GM23338 (cell line): Measurements from ENCODE around the gene SLC4A2. TPM values are rescaled to one million over a fixed set of nuclear protein-coding genes. Genes with fewer than 3 reads are reported as not detected.

Experiments used
- ATAC-seq: fragments of 200-7000 bp; cut with Tn5 transposase; 3 replicates; pipeline ENCODE4 v1.9.1; 2020
- DNase-seq: peaks from one replicate; pipeline ENCODE4 v3.0.0-alpha.2; 2015; ENCODE audit warnings: low spot score
- H2AFZ ChIP-seq: fragments of 200-600 bp; sonication (generic); 2 replicates; pipeline ENCODE4 v1.8.0; 2016; ENCODE audit warnings: antibody characterized with exemption, mild to moderate bottlenecking, moderate library complexity
- H3F3A ChIP-seq: fragments of 200-600 bp; sonication (generic); replicated peaks from 2 replicates; pipeline ENCODE4 v1.8.0; 2017; ENCODE audit warnings: antibody characterized with exemption, mixed run types, low read depth
- H3K27ac ChIP-seq: fragments of 200-600 bp; sonication (generic); 2 replicates; pipeline ENCODE4 v1.6.1; 2016; ENCODE audit warnings: low read depth
- H3K27me3 ChIP-seq: fragments of 200-600 bp; sonication (generic); 2 replicates; pipeline ENCODE4 v1.8.0; 2016; ENCODE audit warnings: mild to moderate bottlenecking, mixed run types, moderate library complexity; ENCODE audit not compliant: insufficient read depth
- H3K36me3 ChIP-seq: fragments of 200-600 bp; sonication (generic); 2 replicates; pipeline ENCODE4 v1.8.0; 2016; ENCODE audit warnings: mild to moderate bottlenecking; ENCODE audit not compliant: insufficient read depth
- H3K4me1 ChIP-seq: fragments of 200-600 bp; sonication (generic); 2 replicates; pipeline ENCODE4 v1.8.0; 2016; ENCODE audit warnings: mild to moderate bottlenecking, moderate library complexity; ENCODE audit not compliant: insufficient read depth
- H3K4me2 ChIP-seq: fragments of 200-600 bp; sonication (generic); 2 replicates; pipeline ENCODE4 v1.7.1; 2017; ENCODE audit warnings: mixed run types
- H3K4me3 ChIP-seq: fragments of 200-600 bp; sonication (generic); 2 replicates; pipeline ENCODE4 v1.6.1; 2016; ENCODE audit warnings: mixed run types
- H3K79me2 ChIP-seq: fragments of 200-600 bp; sonication (generic); replicated peaks from 2 replicates; pipeline ENCODE4 v1.8.0; 2017; ENCODE audit warnings: mild to moderate bottlenecking; ENCODE audit not compliant: insufficient read depth
- H3K9me2 ChIP-seq: fragments of 200-600 bp; sonication (generic); 2 replicates; pipeline ENCODE4 v1.8.0; 2017; ENCODE audit not compliant: insufficient read depth
- H4K20me1 ChIP-seq: fragments of 200-600 bp; sonication (generic); replicated peaks from 2 replicates; pipeline ENCODE4 v1.8.0; 2017; ENCODE audit warnings: mild to moderate bottlenecking; ENCODE audit not compliant: insufficient read depth
- H3K27ac Mint-ChIP-seq: 2 replicates; pipeline ENCODE4 v1.8.0; 2020; ENCODE audit warnings: inconsistent platforms, mild to moderate bottlenecking, moderate library complexity, mixed read lengths
- H3K27me3 Mint-ChIP-seq: 3 replicates; pipeline ENCODE4 v1.8.0; 2022; ENCODE audit warnings: low read depth, mild to moderate bottlenecking, moderate library complexity, mixed read lengths, inconsistent platforms; ENCODE audit not compliant: insufficient read depth, poor library complexity
- H3K36me3 Mint-ChIP-seq: 3 replicates; pipeline ENCODE4 v1.8.0; 2021; ENCODE audit warnings: low read depth, mild to moderate bottlenecking, inconsistent platforms, moderate library complexity, mixed read lengths
- H3K4me1 Mint-ChIP-seq: 3 replicates; pipeline ENCODE4 v1.8.0; 2020; ENCODE audit warnings: mild to moderate bottlenecking, inconsistent platforms, mixed read lengths
- H3K4me3 Mint-ChIP-seq: 3 replicates; pipeline ENCODE4 v1.8.0; 2021; ENCODE audit warnings: moderate library complexity, mild to moderate bottlenecking, inconsistent platforms, mixed read lengths
- H3K9me3 Mint-ChIP-seq: 3 replicates; pipeline ENCODE4 v1.8.0; 2020; ENCODE audit warnings: moderate library complexity, mild to moderate bottlenecking, inconsistent platforms, mixed read lengths
- CREB1 ChIP-seq: fragments of 250-450 bp; sonication (Bioruptor Pico); IDR thresholded peaks from 2 replicates; pipeline ENCODE4 v1.5.0; 2020; ENCODE audit warnings: low read depth, mild to moderate bottlenecking, moderate library complexity
- CTCF ChIP-seq, 2 experiments: fragments of 200-600 bp in 1 of 2; sonication (generic) in 1 of 2; conservative IDR thresholded peaks; 2 replicates each; pipeline versions ENCODE4 v1.5.1 to v1.6.1; 2016 to 2017; ENCODE audit warnings: antibody characterized with exemption in 2 of 2, low read depth in 2 of 2, mild to moderate bottlenecking in 2 of 2, moderate library complexity in 1 of 2
- ETS1 ChIP-seq: IDR thresholded peaks from 2 replicates; pipeline ENCODE4 v1.6.1; 2016; ENCODE audit warnings: antibody characterized with exemption
- EZH2 ChIP-seq: fragments of 200-600 bp; sonication (generic); IDR thresholded peaks from one replicate; pipeline ENCODE4 v1.8.0; 2017; ENCODE audit warnings: antibody characterized with exemption, mild to moderate bottlenecking, low read depth; ENCODE audit not compliant: unreplicated experiment
- EZH2phosphoT487 ChIP-seq: fragments of 200-600 bp; sonication (generic); IDR thresholded peaks from one replicate; pipeline ENCODE4 v1.8.1; 2018; ENCODE audit warnings: antibody characterized with exemption; ENCODE audit not compliant: unreplicated experiment
- JUNB ChIP-seq: IDR thresholded peaks from one replicate; pipeline ENCODE4 v1.6.1; 2016; ENCODE audit warnings: antibody characterized with exemption; ENCODE audit not compliant: unreplicated experiment
- NANOG ChIP-seq: IDR thresholded peaks from 2 replicates; pipeline ENCODE4 v1.6.1; 2016; ENCODE audit warnings: antibody characterized with exemption, borderline replicate concordance
- POLR2AphosphoS5 ChIP-seq: IDR thresholded peaks from 2 replicates; pipeline ENCODE4 v1.6.1; 2016; ENCODE audit warnings: antibody characterized with exemption, low read depth
- STAT1 ChIP-seq: IDR thresholded peaks from one replicate; pipeline ENCODE4 v1.6.1; 2016; ENCODE audit warnings: antibody characterized with exemption; ENCODE audit not compliant: unreplicated experiment
- ZNF114 ChIP-seq: fragments of 250-450 bp; sonication (Bioruptor Pico); IDR thresholded peaks from 2 replicates; pipeline ENCODE4 v1.5.0; 2020; ENCODE audit warnings: mild to moderate bottlenecking, moderate library complexity
- ZNF331 ChIP-seq: fragments of 250-450 bp; sonication (Bioruptor Pico); IDR thresholded peaks from 2 replicates; pipeline ENCODE4 v1.5.0; 2020; ENCODE audit warnings: low read depth, mild to moderate bottlenecking, moderate library complexity
- polyA plus RNA-seq: library from polyadenylated mRNA; unstranded; fragments of >200 nt; fragmentation: Nextera tagmentation; extraction: Ambion mirVana; gene quantifications from 2 replicates; pipeline ENCODE4 v1.2.1, GENCODE V29; 2016
- total RNA-seq: library from RNA; depleted of rRNA; stranded (reverse); fragments of >200 nt; shearing (Covaris generic); gene quantifications from 2 replicates; pipeline ENCODE4 v1.2.3, GENCODE V29; 2014
- TF ChIP-seq, protein P1 (sequence below): fragments of 250-450 bp; sonication (Bioruptor Pico); IDR thresholded peaks from 2 replicates; pipeline ENCODE4 v1.5.0; 2020; ENCODE audit warnings: mild to moderate bottlenecking, moderate library complexity
- TF ChIP-seq, protein P2 (sequence below): IDR thresholded peaks from one replicate; pipeline ENCODE4 v1.6.1; 2018; ENCODE audit warnings: antibody characterized with exemption; ENCODE audit not compliant: unreplicated experiment

Gene SLC4A2
- total and polyA plus RNA-seq, 2 experiments from 2014 or later, result 64.8 to 106 TPM

DNA sequence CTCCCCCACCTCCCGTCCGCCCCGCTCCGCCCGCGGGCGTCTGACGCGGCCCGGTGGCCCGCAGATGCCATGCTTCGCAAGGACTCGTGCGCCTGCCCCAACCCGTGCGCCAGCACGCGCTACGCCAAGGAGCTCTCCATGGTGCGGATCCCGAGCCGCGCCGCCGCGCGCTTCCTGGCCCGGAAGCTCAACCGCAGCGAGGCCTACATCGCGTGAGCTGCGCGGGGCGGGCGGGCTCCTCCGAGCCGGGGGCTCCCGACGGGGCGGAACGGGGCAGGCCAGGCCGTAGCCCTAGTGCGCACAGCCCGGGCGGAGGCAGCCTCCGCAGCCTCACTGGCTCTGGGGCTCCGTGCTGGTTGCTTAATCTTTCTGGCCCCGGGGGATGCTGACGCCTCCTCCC, 8.3 kb upstream of the SLC4A2 start:
- peak overlapping the region; percentile 49 for H3K4me3 ChIP-seq
- TF ChIP-seq JUNB (no peak), CTCF (conservative IDR thresholded peaks at IDR 0.05; ENCODE audit: low read depth in 2 of 2) (no peak), EZH2 (no peak), STAT1 (no peak), ETS1 (no peak), EZH2phosphoT487 (no peak), POLR2AphosphoS5 (peak; percentile 48; the same call in 1 of the 2 replicates), ZNF331 (CRISPR knock-in tag) (no peak), CREB1 (CRISPR knock-in tag) (peak; percentile 72), NANOG (no peak), ZNF114 (CRISPR knock-in tag) (no peak)
- TF ChIP-seq, protein P1, sequence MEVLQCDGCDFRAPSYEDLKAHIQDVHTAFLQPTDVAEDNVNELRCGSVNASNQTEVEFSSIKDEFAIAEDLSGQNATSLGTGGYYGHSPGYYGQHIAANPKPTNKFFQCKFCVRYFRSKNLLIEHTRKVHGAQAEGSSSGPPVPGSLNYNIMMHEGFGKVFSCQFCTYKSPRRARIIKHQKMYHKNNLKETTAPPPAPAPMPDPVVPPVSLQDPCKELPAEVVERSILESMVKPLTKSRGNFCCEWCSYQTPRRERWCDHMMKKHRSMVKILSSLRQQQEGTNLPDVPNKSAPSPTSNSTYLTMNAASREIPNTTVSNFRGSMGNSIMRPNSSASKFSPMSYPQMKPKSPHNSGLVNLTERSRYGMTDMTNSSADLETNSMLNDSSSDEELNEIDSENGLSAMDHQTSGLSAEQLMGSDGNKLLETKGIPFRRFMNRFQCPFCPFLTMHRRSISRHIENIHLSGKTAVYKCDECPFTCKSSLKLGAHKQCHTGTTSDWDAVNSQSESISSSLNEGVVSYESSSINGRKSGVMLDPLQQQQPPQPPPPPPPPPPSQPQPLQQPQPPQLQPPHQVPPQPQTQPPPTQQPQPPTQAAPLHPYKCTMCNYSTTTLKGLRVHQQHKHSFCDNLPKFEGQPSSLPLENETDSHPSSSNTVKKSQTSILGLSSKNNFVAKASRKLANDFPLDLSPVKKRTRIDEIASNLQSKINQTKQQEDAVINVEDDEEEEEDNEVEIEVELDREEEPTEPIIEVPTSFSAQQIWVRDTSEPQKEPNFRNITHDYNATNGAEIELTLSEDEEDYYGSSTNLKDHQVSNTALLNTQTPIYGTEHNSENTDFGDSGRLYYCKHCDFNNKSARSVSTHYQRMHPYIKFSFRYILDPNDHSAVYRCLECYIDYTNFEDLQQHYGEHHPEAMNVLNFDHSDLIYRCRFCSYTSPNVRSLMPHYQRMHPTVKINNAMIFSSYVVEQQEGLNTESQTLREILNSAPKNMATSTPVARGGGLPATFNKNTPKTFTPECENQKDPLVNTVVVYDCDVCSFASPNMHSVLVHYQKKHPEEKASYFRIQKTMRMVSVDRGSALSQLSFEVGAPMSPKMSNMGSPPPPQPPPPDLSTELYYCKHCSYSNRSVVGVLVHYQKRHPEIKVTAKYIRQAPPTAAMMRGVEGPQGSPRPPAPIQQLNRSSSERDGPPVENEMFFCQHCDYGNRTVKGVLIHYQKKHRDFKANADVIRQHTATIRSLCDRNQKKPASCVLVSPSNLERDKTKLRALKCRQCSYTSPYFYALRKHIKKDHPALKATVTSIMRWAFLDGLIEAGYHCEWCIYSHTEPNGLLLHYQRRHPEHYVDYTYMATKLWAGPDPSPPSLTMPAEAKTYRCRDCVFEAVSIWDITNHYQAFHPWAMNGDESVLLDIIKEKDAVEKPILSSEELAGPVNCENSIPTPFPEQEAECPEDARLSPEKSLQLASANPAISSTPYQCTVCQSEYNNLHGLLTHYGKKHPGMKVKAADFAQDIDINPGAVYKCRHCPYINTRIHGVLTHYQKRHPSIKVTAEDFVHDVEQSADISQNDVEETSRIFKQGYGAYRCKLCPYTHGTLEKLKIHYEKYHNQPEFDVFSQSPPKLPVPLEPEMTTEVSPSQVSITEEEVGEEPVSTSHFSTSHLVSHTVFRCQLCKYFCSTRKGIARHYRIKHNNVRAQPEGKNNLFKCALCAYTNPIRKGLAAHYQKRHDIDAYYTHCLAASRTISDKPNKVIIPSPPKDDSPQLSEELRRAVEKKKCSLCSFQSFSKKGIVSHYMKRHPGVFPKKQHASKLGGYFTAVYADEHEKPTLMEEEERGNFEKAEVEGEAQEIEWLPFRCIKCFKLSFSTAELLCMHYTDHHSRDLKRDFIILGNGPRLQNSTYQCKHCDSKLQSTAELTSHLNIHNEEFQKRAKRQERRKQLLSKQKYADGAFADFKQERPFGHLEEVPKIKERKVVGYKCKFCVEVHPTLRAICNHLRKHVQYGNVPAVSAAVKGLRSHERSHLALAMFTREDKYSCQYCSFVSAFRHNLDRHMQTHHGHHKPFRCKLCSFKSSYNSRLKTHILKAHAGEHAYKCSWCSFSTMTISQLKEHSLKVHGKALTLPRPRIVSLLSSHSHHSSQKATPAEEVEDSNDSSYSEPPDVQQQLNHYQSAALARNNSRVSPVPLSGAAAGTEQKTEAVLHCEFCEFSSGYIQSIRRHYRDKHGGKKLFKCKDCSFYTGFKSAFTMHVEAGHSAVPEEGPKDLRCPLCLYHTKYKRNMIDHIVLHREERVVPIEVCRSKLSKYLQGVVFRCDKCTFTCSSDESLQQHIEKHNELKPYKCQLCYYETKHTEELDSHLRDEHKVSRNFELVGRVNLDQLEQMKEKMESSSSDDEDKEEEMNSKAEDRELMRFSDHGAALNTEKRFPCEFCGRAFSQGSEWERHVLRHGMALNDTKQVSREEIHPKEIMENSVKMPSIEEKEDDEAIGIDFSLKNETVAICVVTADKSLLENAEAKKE (CRISPR knock-in tag), result no peak
- TF ChIP-seq, protein P2, sequence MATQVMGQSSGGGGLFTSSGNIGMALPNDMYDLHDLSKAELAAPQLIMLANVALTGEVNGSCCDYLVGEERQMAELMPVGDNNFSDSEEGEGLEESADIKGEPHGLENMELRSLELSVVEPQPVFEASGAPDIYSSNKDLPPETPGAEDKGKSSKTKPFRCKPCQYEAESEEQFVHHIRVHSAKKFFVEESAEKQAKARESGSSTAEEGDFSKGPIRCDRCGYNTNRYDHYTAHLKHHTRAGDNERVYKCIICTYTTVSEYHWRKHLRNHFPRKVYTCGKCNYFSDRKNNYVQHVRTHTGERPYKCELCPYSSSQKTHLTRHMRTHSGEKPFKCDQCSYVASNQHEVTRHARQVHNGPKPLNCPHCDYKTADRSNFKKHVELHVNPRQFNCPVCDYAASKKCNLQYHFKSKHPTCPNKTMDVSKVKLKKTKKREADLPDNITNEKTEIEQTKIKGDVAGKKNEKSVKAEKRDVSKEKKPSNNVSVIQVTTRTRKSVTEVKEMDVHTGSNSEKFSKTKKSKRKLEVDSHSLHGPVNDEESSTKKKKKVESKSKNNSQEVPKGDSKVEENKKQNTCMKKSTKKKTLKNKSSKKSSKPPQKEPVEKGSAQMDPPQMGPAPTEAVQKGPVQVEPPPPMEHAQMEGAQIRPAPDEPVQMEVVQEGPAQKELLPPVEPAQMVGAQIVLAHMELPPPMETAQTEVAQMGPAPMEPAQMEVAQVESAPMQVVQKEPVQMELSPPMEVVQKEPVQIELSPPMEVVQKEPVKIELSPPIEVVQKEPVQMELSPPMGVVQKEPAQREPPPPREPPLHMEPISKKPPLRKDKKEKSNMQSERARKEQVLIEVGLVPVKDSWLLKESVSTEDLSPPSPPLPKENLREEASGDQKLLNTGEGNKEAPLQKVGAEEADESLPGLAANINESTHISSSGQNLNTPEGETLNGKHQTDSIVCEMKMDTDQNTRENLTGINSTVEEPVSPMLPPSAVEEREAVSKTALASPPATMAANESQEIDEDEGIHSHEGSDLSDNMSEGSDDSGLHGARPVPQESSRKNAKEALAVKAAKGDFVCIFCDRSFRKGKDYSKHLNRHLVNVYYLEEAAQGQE, result peak; percentile 95
- ATAC-seq, result peak; percentile 89
- no peak overlapping the region for H3K27ac Mint-ChIP-seq
- no peaks in the 10 kb centered on the region for H3K9me2 ChIP-seq
- H2AFZ ChIP-seq, result peak overlapping the region; percentile 69; the same call in 1 of the 2 replicates
- no peaks in the 10 kb centered on the region; the same call in 1 of the 2 replicates for H4K20me1 ChIP-seq
- H3K4me2 ChIP-seq, result peak overlapping the region; percentile 78
- no peaks in the 10 kb centered on the region for H3K36me3 ChIP-seq
- no peak overlapping the region; the same call in 2 of the 3 replicates for H3K4me3 Mint-ChIP-seq
- no peak overlapping the region for H3K27ac ChIP-seq
- H3K9me3 Mint-ChIP-seq, result no peaks in the 10 kb centered on the region
- DNase-seq, result peak; percentile 95
- H3K27me3 Mint-ChIP-seq, result peaks cover 30% of the 10 kb centered on the region
- no peaks in the 10 kb centered on the region for H3F3A ChIP-seq
- H3K36me3 Mint-ChIP-seq, result no peaks in the 10 kb centered on the region
- H3K79me2 ChIP-seq, result no peaks in the 10 kb centered on the region
- H3K4me1 ChIP-seq, result peaks cover 3% of the 10 kb centered on the region; the same call in 1 of the 2 replicates
- peaks cover 10% of the 10 kb centered on the region for H3K4me1 Mint-ChIP-seq
- H3K27me3 ChIP-seq, result peaks cover 27% of the 10 kb centered on the region
